Mesothelial cell of epicardium (in vitro differentiated cells): ENCODE results near the gene CFAP77. TPM values are rescaled to one million over a fixed set of nuclear protein-coding genes. Genes with fewer than 3 reads are reported as not detected.

Experiments
- DNase-seq, 2 experiments: peaks; one replicate each; pipeline ENCODE4 v3.0.0; 2021; ENCODE audit warnings: low spot score in 2 of 2; ENCODE audit not compliant: unreplicated experiment in 2 of 2
- H3K27ac Mint-ChIP-seq: 2 replicates; pipeline ENCODE4 v1.8.0; 2021; ENCODE audit warnings: mixed read lengths
- H3K27me3 Mint-ChIP-seq: 2 replicates; pipeline ENCODE4 v1.8.0; 2021; ENCODE audit warnings: low read depth, mixed read lengths
- H3K36me3 Mint-ChIP-seq: 2 replicates; pipeline ENCODE4 v1.8.0; 2021; ENCODE audit warnings: mixed read lengths
- H3K4me1 Mint-ChIP-seq: 2 replicates; pipeline ENCODE4 v1.8.0; 2021; ENCODE audit warnings: mixed read lengths
- H3K4me3 Mint-ChIP-seq: 2 replicates; pipeline ENCODE4 v1.8.0; 2021; ENCODE audit warnings: mild to moderate bottlenecking, moderate library complexity, mixed read lengths
- H3K9me3 Mint-ChIP-seq: 2 replicates; pipeline ENCODE4 v1.8.0; 2021; ENCODE audit warnings: mixed read lengths
- CTCF ChIP-seq: fragments of 200-600 bp; sonication (generic); IDR thresholded peaks from one replicate; pipeline ENCODE4 v1.5.0; 2021; ENCODE audit warnings: antibody characterized with exemption; ENCODE audit not compliant: unreplicated experiment
- total RNA-seq: library from RNA; stranded (reverse); gene quantifications from 3 replicates; pipeline ENCODE4 v1.2.1, GENCODE V29; 2021

CFAP77 gene
- total RNA-seq, 1 donor from 2014 or later: not detected

- H3K27ac Mint-ChIP-seq: no peak overlapping the region
- H3K9me3 Mint-ChIP-seq: no peaks in the 10 kb centered on the region
- H3K4me1 Mint-ChIP-seq: peaks cover 2% of the 10 kb centered on the region
- no peak for TF ChIP-seq CTCF
- no peak for DNase-seq
- H3K36me3 Mint-ChIP-seq: peaks cover 22% of the 10 kb centered on the region
- no peak overlapping the region for H3K4me3 Mint-ChIP-seq
- peaks cover 69% of the 10 kb centered on the region for H3K27me3 Mint-ChIP-seq
Measured at GRCh38 chr9:132591244-132591643, 181.2 kb downstream of the CFAP77 start.

- no peaks in the 10 kb centered on the region for H3K9me3 Mint-ChIP-seq
- H3K27ac Mint-ChIP-seq: no peak overlapping the region
- no peak for TF ChIP-seq CTCF
- peaks cover 2% of the 10 kb centered on the region for H3K4me1 Mint-ChIP-seq
- no peak for DNase-seq
- peaks cover 26% of the 10 kb centered on the region for H3K36me3 Mint-ChIP-seq
- peaks cover 63% of the 10 kb centered on the region for H3K27me3 Mint-ChIP-seq
- H3K4me3 Mint-ChIP-seq: no peak overlapping the region
Measured at GRCh38 chr9:132591751-132592314, 181.8 kb downstream of the CFAP77 start.

- Mint-ChIP-seq H3K36me3 (peaks cover 26% of the 10 kb centered on the region), H3K4me3 (no peak overlapping the region), H3K27ac (no peak overlapping the region), H3K27me3 (peaks cover 57% of the 10 kb centered on the region), H3K4me1 (peaks cover 2% of the 10 kb centered on the region), H3K9me3 (no peaks in the 10 kb centered on the region)
- DNase-seq: no peak
- no peak for TF ChIP-seq CTCF
Measured at GRCh38 chr9:132592451-132592850, 182.4 kb downstream of the CFAP77 start.

GRCh38 chr9:132594412-132594811 is 184.4 kb downstream of the CFAP77 start:
- no peak for DNase-seq
- no peaks in the 10 kb centered on the region for H3K9me3 Mint-ChIP-seq
- no peak overlapping the region for H3K4me3 Mint-ChIP-seq
- H3K27me3 Mint-ChIP-seq: peaks cover 39% of the 10 kb centered on the region
- H3K4me1 Mint-ChIP-seq: peaks cover 2% of the 10 kb centered on the region
- TF ChIP-seq CTCF: no peak
- H3K36me3 Mint-ChIP-seq: peaks cover 26% of the 10 kb centered on the region
- no peak overlapping the region for H3K27ac Mint-ChIP-seq

- Mint-ChIP-seq H3K27ac (no peak overlapping the region), H3K4me1 (no peaks in the 10 kb centered on the region)
- no peak for TF ChIP-seq CTCF
Measured at GRCh38 chr9:132595319-132595718, 185.3 kb downstream of the CFAP77 start.

GRCh38 chr9:132596200-132596599 is 186.2 kb downstream of the CFAP77 start:
- no peaks in the 10 kb centered on the region for H3K9me3 Mint-ChIP-seq
- no peak for DNase-seq
- H3K4me1 Mint-ChIP-seq: no peaks in the 10 kb centered on the region
- no peak for TF ChIP-seq CTCF
- H3K4me3 Mint-ChIP-seq: no peak overlapping the region
- H3K36me3 Mint-ChIP-seq: peaks cover 33% of the 10 kb centered on the region
- H3K27me3 Mint-ChIP-seq: peaks cover 26% of the 10 kb centered on the region
- no peak overlapping the region for H3K27ac Mint-ChIP-seq

More at GRCh38 chr9:132595319-132595718, 185.3 kb downstream of the CFAP77 start:
- DNase-seq: no peak
- Mint-ChIP-seq H3K36me3 (peaks cover 32% of the 10 kb centered on the region), H3K4me3 (no peak overlapping the region), H3K27me3 (peaks cover 32% of the 10 kb centered on the region), H3K9me3 (no peaks in the 10 kb centered on the region)
